Loucy (cell line): ENCODE results near the gene ARHGAP6.

Source experiments
- EZH2phosphoT487 ChIP-seq: fragments of 200-600 bp; IDR thresholded peaks from 2 replicates; pipeline ENCODE4 v1.6.1; 2018; ENCODE audit warnings: antibody characterized with exemption, mild to moderate bottlenecking, moderate library complexity, borderline replicate concordance
- TF ChIP-seq, protein P1 (sequence below): fragments of 200-600 bp; sonication (generic); conservative IDR thresholded peaks from 2 replicates; pipeline ENCODE4 v1.5.1; 2014; ENCODE audit warnings: mild to moderate bottlenecking, antibody characterized with exemption, low read length

DNA sequence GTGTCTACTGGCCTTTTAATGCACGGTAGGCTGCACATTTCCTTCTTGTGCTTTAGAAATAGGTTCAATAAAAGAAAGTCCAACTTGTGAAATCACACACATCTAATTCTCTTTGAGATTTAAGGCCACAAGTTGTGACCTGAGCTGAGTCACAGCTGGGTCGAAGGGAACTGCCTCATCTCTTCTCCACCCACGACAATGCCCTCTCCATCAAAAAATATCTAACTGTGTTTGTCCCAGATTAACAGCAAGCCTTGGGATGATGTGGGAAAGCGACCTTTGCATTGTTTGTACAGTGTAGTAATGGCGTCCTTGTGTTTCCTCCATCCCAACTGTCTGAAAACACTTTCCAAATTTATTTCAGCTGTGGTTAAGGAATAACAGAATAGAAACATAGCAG is 203.6 kb downstream of the ARHGAP6 start:
- TF ChIP-seq, protein P1, sequence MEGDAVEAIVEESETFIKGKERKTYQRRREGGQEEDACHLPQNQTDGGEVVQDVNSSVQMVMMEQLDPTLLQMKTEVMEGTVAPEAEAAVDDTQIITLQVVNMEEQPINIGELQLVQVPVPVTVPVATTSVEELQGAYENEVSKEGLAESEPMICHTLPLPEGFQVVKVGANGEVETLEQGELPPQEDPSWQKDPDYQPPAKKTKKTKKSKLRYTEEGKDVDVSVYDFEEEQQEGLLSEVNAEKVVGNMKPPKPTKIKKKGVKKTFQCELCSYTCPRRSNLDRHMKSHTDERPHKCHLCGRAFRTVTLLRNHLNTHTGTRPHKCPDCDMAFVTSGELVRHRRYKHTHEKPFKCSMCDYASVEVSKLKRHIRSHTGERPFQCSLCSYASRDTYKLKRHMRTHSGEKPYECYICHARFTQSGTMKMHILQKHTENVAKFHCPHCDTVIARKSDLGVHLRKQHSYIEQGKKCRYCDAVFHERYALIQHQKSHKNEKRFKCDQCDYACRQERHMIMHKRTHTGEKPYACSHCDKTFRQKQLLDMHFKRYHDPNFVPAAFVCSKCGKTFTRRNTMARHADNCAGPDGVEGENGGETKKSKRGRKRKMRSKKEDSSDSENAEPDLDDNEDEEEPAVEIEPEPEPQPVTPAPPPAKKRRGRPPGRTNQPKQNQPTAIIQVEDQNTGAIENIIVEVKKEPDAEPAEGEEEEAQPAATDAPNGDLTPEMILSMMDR = no peak
- no peak for TF ChIP-seq EZH2phosphoT487
